NB4 (cell line): ENCODE results near the gene PDE4D.

Experiments
- CTCF ChIP-seq: IDR thresholded peaks from one replicate; pipeline ENCODE4 v1.5.1; 2012; ENCODE audit warnings: low read depth, low read length
- POLR2A ChIP-seq: IDR thresholded peaks from 2 replicates; pipeline ENCODE4 v1.6.1; 2011; ENCODE audit warnings: mild to moderate bottlenecking; ENCODE audit not compliant: insufficient read length; ENCODE audit errors: extremely low read depth

DNA sequence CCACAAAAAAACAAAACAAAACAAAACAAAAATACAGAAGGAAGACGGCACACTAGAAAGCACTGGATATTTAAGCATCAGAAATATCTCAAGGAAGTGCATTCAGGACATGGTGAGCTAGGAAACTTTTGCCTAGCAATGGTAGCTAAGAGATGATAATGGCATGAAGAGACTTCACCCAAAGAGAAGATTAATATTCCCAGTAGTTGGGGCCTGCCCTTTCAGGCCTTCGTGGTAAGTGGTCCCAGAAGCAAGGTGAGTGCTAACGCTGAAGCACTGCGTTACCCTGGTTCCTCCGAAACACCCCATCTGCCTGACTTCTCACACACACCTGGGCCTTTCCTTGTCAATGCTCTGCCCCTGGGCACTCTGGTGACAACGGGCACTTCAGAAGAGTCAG is 725.5 kb downstream of the PDE4D start:
- no peak for TF ChIP-seq POLR2A
- no peak for TF ChIP-seq CTCF
